MM.1S (cell line): ENCODE measurements around the gene IFNA7.
"Not testable (repeated sequence)": the region's sequence is repeated elsewhere in the genome, so short reads cannot be mapped to it uniquely, and the experiment has no call there.

ENCODE experiments used
- EZH2phosphoT487 ChIP-seq: fragments of 300-600 bp; sonication (generic); IDR thresholded peaks from 2 replicates; pipeline ENCODE4 v1.6.1; 2018; ENCODE audit warnings: antibody characterized with exemption, low read length
- TF ChIP-seq, protein P1 (sequence below): fragments of 300-600 bp; sonication (generic); IDR thresholded peaks from 2 replicates; pipeline ENCODE4 v1.5.1; 2016; ENCODE audit warnings: antibody characterized with exemption, low read length, mixed read lengths

DNA sequence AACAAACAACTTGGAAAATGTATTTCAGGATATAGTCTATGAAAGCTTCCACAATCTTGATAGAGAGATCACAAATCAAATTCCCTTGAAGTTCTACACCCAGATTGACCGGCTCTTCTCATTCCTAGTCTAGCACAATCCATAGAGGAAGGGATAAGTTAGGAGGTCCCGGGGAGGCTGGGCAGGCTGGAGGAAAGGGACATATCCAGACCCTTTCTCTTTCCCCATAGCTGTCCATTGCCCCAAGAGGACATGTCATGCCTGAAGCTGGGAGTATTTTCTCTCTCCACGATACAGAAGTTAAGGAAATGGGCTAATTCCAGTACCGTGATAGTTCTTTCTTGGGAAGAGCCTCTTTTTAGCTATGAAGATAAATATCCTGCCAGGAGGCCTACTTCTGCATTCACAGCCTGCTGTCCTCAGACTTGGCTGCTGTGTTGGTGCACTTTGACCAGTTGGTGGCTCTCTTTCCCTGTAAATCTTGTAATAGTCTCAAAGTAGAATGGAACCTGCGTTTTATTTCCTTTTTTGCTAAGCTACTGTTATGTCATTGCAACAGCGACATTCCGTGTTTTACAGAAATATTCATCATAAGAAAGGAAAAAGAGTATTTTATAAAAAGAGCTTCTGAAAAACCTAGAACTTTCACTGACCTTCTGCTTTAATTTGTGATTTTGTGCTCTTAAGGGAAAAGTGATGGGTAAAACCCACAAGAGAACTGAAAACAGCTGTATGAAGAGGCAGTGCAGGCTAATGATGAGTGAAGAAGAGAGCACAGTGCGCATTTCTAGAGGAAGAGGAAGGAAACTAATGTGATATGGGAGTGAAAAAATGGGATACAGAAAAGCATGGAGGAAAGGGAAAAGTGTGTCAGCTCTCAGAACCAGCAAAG lies 33.7 kb upstream of the IFNA7 start:
- not testable (repeated sequence) for TF ChIP-seq EZH2phosphoT487
- TF ChIP-seq, protein P1, sequence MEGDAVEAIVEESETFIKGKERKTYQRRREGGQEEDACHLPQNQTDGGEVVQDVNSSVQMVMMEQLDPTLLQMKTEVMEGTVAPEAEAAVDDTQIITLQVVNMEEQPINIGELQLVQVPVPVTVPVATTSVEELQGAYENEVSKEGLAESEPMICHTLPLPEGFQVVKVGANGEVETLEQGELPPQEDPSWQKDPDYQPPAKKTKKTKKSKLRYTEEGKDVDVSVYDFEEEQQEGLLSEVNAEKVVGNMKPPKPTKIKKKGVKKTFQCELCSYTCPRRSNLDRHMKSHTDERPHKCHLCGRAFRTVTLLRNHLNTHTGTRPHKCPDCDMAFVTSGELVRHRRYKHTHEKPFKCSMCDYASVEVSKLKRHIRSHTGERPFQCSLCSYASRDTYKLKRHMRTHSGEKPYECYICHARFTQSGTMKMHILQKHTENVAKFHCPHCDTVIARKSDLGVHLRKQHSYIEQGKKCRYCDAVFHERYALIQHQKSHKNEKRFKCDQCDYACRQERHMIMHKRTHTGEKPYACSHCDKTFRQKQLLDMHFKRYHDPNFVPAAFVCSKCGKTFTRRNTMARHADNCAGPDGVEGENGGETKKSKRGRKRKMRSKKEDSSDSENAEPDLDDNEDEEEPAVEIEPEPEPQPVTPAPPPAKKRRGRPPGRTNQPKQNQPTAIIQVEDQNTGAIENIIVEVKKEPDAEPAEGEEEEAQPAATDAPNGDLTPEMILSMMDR = peak; percentile 46
